NCI-H146 treated with DMSO at 0.1 percent for 48 hours (cell line): ENCODE results near the gene DEFB113.

ENCODE experiments used
- DNase-seq: peaks from one replicate; lab custom pipeline; 2025; ENCODE audit not compliant: unreplicated experiment; lab: John Stamatoyannopoulos, UW

DEFB113 gene

GRCh38 chr6:49937017-49937416, 32.4 kb downstream of the DEFB113 start:
- no peak for DNase-seq

DNA sequence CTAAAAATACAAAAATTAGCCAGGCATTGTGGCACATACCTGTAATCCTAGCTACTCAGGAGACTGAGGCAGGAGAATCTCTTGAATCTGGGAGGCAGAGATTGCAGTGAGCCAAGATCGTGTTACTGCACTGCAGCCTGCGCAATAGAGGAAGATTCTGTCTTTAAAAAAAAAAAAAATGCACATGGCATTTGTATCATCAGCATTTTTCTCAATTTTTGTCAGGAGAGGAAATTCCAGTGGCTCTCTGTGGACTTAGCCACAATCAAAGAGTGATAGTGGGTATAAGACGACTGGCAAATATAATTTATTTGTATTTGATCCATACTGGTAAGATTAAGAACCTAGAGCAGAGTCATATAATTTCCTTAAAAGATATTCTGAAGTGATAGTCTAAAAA, 34.0 kb downstream of the DEFB113 start:
- DNase-seq: no peak

DNA sequence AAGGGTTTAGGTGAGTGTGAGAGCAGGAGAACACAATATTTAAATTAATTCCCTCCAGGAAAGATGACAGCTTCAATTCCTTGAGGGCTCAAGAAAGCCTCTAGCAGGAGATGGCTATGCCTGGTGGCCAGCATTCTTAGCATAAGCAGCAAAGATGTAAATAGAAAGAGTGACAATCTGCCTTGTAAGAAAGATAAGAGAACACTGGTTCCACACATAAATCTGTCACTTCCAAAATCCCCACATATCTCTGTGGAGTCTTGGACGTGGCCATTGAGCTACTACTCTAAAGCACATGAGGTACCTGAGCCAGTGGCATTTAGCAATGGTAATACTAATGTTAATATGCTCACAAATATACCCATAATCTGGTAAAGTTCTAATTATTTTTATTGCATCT, 34.7 kb downstream of the DEFB113 start:
- no peak for DNase-seq

DNA sequence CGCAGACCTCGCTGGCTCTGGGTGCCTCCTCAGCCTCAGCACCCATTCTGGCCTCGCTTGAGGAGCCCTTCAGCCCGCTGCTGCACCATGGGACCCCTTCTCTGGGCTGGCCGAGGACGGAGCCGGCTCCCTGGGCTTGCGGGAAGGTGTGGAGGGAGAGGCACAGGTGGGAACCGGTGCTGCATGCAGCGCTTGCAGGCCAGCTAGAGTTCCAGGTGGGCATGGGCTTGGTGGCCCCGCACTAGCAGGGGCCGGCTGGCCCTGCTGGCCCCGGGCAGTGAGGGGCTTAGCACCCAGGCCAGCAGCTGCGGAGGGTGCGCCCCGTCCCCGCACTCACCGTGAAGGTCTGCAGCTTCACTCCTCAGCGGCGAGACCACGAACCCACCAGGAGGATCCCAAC, 35.9 kb downstream of the DEFB113 start:
- no peak for DNase-seq

- no peak for DNase-seq
Measured at GRCh38 chr6:49929340-49929739, 40.1 kb downstream of the DEFB113 start.

GRCh38 chr6:49923826-49924225, 45.6 kb downstream of the DEFB113 start:
- no peak for DNase-seq

DNA sequence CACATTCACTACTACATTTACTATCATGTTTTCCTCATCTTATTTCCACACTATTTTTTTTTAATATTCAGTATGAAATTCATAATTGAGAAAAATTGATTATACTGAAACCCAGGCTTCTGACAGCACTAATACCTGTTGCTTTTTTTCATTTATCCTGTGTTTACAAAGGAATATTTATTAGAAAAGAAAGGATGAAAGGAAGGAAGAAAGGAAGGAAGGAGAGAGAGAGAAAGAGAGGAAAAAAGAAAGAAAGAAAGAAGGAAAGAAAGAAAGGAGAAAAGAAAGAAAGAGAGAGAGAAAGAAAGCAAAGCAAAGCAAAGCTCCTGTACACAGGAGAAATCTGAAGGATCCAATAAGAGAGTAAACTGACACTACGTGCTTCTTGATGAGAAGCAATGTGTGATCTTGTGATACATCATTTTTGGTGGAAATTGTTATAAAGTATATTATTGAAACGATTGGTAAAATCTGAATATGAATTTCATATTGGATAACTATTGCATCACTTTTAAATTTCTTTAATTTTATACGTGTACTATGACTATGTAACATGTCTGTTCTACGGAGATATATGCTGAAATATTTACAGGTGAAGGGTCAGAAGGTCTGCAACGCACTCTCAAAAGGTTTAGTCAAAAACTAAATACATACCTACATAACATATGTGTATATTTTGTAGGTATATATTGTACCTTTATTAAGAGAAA, 49.3 kb downstream of the DEFB113 start:
- no peak for DNase-seq

DNA sequence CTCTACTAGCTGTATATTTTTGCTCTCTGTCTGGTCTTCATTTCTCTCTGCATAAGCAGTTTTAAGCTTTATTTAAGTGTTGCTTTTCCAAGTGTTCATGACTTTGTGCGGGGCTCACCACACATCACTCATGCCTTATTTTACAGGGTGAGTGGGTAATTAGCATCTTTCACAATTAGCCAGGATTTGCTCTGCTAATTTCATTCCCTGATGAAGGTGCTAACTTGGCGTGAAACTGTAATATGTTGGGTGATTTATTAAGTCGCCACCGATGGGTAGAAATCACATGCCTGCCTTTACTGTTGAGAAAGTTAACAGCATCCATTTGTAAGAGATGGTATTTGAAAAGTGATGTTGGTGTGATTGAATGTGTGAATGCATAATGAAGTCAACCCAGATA, 50.2 kb downstream of the DEFB113 start:
- DNase-seq: no peak

DNA sequence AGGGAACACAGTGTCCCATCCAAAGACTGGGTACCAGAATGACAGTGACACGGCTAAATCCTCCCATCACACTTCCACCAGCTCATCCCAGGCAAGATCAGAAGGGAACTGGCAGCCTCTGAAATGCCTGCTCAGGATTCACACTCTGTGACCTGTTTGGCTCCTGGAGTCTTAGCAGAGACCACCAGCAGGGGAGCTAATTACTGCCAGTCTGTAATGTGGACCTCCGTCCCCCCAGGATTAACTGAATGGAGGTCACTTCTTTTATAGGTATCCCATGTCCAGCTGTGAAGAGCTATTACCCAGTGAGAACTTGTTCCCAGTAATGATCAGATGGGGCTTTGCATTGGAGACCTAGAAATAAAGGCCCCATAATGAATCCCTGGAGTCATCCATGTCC, 50.6 kb downstream of the DEFB113 start:
- no peak for DNase-seq
